NB4 (cell line): ENCODE results near the gene CCDC57.

ENCODE experiments used
- DNase-seq: peaks from one replicate; pipeline ENCODE4 v3.0.0; 2010; ENCODE audit warnings: low read depth
- H3K4me3 ChIP-seq: one replicate; pipeline ENCODE4 v1.5.1; 2011; ENCODE audit warnings: mild to moderate bottlenecking, low read depth, low read length, moderate library complexity
- CTCF ChIP-seq: IDR thresholded peaks from one replicate; pipeline ENCODE4 v1.5.1; 2012; ENCODE audit warnings: low read depth, low read length
- MAX ChIP-seq: IDR thresholded peaks from 2 replicates; pipeline ENCODE4 v1.6.1; 2011; ENCODE audit warnings: low read depth, low read length
- MYC ChIP-seq: IDR thresholded peaks from 2 replicates; pipeline ENCODE4 v1.6.1; 2011; ENCODE audit warnings: low read depth, low read length
- POLR2A ChIP-seq: IDR thresholded peaks from 2 replicates; pipeline ENCODE4 v1.6.1; 2011; ENCODE audit warnings: mild to moderate bottlenecking; ENCODE audit not compliant: insufficient read length; ENCODE audit errors: extremely low read depth

The CCDC57 gene

GRCh38 chr17:82114872-82115271 is 97.8 kb downstream of the CCDC57 start:
- TF ChIP-seq POLR2A (no peak), CTCF (no peak), MAX (no peak), MYC (no peak)
- H3K4me3 ChIP-seq = no peak overlapping the region
- no peak for DNase-seq

- no peak for DNase-seq
- TF ChIP-seq CTCF (no peak), MAX (no peak), MYC (no peak), POLR2A (no peak)
- H3K4me3 ChIP-seq = no peak overlapping the region
These were observed 98.2 kb downstream of the CCDC57 start for GRCh38 chr17:82114447-82114846.

- no peak overlapping the region for H3K4me3 ChIP-seq
- DNase-seq = no peak
- no peak for TF ChIP-seq CTCF
- TF ChIP-seq MAX = no peak
- TF ChIP-seq MYC = no peak
- no peak for TF ChIP-seq POLR2A
These were observed 98.7 kb downstream of the CCDC57 start for GRCh38 chr17:82113941-82114340.

GRCh38 chr17:82113422-82113821 is 99.2 kb downstream of the CCDC57 start:
- H3K4me3 ChIP-seq = no peak overlapping the region
- no peak for TF ChIP-seq CTCF
- no peak for TF ChIP-seq MAX
- TF ChIP-seq MYC = no peak
- TF ChIP-seq POLR2A = no peak
- no peak for DNase-seq

- no peak for DNase-seq
- TF ChIP-seq MYC = no peak
- no peak for TF ChIP-seq POLR2A
- TF ChIP-seq MAX = no peak
- TF ChIP-seq CTCF = no peak
- H3K4me3 ChIP-seq = no peak overlapping the region
These were observed 99.7 kb downstream of the CCDC57 start for GRCh38 chr17:82112914-82113311.
